ENCODE results near the gene SLC13A1.
A peak's percentile ranks its signal among the peaks of the same experiment; 100 is the strongest.

Gene SLC13A1

DNA sequence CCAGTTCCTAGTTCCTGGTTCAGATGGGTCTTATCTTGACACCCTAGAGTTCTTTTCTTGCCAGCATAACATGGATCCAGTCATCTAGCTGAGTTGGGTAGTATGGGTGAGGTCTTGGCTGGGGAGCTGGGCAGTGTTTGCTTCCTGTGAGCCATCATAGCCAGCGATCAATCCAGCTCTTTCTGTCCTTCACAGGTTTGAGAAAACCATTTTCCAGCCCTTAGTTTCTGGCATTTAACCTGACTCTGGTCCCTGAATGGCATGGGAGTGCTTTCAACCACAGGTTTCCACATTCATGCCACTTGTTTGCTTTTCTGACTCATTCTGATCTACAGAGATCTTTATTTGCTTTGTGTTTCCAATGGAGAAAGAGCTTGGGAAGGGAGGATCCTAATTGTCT is 8.6 kb downstream of the SLC13A1 start:
- no peak for DNase-seq

GRCh38 chr7:123190109-123190831 is 9.5 kb downstream of the SLC13A1 start:
- DNase-seq, result no peak

DNA sequence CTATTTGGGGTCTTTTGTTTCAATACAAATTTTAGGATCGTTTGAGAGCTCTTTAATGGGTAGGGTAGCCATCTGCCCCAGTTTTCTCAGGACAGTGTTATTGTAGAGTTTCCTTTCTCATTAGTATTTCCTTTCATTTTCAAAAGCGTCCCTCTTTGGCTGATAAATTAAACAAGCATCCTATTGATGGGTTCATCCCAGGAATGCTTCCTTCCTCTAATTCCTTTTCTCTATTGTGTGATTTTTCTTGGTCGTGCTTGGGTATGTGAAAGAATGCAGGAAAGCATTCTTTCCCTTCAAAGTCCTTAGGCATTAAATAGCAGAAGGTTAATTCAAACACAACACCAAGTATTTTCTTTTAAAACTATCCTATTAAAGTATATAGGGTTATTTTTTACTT is 14.0 kb downstream of the SLC13A1 start:
- DNase-seq, result no peak

- DNase-seq, result no peak
These were observed 15.5 kb downstream of the SLC13A1 start for GRCh38 chr7:123184271-123184670.

DNA sequence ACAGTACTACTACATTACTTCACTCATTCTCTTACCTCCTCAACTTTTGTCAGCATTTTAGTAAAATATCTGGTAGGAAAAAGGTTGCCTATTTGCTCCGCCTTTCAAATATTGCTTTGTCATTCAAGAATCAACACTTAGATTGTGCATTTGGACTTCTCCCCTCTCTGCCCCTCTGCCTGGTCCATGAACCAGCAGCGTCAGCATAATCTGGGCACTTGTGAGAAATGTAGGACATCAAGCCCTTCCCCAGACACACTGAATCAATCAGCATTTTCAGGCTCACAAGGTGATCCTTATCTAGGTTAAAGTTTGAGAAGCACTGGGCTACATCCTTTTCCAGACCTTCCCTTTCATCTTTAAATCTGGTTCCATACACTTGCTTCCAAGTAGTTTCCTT is 16.3 kb downstream of the SLC13A1 start:
- DNase-seq, result no peak

GRCh38 chr7:123177442-123177841 is 22.3 kb downstream of the SLC13A1 start:
- no peak for DNase-seq

- DNase-seq, result no peak
These were observed 29.2 kb downstream of the SLC13A1 start for GRCh38 chr7:123170333-123171246.

- no peak for DNase-seq
These were observed 30.7 kb downstream of the SLC13A1 start for GRCh38 chr7:123169065-123169464.

DNA sequence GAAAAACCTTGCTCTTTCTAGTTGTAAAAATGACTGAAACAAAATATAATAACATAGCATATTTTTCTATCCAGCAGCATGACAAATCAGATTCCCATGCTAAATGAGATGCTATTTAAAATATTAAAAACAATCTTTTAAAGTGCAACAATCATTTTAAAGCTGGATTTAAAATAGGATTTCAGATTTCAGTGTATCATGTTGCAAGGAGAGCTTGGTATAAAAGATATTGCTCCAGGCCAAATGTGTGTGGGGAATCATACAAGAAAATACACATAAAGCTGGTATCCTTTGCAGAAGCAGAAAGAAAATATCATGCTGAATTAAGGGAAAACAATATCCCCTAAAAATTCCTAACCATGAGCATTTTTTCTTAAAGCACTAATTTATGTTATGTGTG is 42.2 kb downstream of the SLC13A1 start:
- DNase-seq, result no peak

DNA sequence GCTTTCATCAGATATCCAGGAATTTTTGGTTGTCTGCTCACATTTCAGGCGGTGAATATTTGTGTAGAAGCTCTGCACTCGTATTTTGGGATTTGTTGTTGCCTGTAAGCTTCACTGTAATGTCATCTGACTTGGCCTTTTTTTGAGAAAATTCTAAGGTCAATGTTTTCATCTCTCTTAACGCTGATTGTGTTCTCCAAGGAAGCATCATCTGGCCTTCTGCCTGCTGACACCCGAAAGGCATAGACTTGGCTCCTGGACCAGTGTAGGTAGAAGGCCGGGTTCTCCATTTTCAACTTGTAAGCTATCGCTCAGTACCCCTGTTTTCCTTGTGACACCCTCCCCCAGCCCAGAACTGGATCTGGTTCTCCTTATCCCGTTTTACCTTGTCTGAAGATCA is 44.2 kb downstream of the SLC13A1 start:
- DNase-seq, result no peak

DNA sequence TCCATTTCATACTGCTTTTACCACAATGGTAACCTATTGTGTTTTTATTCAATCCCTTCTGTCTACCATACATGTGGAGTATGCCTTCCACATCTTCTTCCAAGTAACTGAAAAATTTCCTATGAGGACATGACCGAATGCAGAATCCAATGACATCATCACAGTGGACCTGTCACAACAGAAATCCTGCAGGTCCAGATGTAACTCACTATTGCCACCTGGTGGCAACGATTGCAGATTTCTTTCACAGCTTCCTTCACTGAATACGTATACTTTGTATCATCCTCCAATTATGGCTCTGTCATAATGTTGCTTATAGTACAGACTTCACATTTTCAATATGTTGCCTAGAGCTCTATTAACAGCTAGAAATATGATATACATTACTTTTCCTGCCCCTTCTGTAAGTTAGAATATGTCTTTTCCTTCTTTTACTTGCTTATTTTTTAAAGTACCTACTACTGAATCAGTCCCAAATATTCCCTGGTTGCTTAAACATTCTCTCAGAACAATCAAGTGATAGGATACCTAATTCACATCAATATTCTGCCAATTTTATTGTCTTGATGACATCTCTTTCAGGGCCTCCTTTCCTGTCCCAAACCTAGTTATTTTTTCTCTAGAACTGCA is 45.4 kb downstream of the SLC13A1 start:
- peak; percentile 47 for DNase-seq

- DNase-seq, result no peak
These were observed 48.3 kb downstream of the SLC13A1 start for GRCh38 chr7:123151443-123151842.

GRCh38 chr7:123148813-123149212 is 51.0 kb downstream of the SLC13A1 start:
- DNase-seq, result no peak

- DNase-seq, result no peak
These were observed 56.3 kb downstream of the SLC13A1 start for GRCh38 chr7:123143252-123144006.

DNA sequence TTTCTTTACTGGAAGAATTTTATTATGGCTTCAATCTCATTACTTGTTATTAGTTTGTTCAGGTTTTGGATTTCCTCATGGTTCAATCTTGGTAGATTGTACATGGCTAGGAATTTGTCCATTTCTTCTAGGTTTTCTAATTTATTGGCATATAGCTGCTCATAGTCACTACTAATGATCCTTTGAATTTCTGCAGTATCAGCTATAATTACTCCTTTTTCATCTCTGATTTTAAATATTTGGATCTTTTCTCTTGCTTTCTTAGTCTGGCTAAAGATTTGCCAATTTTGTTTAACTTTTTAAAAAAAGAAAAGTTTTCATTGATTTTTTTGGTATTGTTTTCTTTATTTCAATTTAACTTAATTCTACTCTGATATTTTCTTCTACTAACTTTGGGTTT is 59.2 kb downstream of the SLC13A1 start:
- no peak for DNase-seq

DNA sequence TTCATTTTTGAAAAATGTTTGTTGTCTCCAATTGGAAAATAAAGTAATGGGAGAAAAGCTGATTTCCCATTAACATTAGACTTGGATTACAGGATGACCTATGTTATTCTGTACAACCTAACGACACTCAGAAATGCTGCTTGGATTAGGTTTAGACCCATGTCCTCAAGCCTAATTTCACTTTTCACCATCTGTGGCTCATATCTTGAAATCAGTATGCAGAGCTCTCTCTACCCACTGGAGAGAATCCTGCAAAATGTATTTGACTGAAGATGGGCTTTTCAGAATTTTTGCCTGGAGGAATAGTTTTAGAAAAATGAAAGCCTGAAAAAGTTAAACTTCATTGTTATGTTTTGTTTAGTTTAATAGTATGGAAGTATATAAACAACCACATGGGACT is 63.8 kb downstream of the SLC13A1 start:
- DNase-seq, result no peak

DNA sequence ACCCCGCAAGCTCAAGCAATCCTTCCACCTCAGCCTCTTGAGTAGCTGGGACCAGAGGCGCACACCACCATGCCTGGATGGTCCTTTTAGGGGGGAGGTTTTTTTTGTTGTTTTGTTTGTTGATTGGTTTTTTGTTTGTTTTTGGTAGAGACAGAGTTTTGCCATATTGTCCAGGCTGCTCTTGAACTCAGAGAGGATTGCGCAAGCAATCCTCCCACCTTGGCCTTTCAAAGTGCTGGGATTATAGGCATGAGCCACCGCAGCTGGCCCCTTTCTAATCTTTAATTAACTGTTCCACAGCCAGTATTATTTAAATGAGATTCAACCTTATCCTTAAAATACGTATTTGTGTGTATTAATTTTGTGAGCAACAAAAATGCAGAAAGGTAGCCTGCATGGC is 65.8 kb downstream of the SLC13A1 start:
- DNase-seq, result no peak

DNA sequence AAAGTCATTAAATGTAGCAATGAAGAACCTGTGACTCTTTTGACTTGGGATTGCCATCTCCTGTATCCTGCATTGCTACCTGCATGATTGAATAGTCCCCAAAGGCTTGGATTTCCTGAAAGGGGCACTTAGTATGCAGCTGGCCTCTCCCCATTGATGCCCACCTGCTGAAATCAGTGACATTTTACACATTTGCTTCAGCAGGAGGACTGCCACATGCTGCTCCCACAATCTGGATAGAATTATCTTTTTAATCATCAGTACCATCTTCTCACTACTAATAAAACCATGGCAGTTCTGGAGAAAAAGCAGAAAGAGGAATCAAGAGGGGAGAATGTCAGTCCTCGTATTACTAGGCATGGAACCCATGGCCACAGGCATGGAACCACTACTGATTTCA is 67.8 kb downstream of the SLC13A1 start:
- no peak for DNase-seq

DNA sequence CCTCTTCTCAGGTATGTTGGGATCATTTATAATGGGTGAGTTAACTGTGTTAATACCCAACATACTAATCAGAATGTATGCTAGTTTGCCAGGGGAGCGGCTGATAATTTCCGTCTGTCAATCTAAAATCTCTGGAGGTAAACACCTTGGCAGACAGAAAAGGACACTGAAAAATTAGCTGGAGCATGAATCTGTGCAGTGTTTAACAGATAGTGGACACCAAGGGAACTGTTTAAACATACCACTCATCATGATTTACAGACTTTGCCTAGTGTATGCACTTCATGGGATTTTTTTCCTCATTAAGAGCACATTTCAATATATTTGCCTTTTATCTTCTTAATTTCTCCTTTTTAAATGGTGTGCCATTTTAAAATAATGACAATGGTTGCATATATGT is 68.2 kb downstream of the SLC13A1 start:
- DNase-seq, result no peak

GRCh38 chr7:123131140-123131539 is 68.6 kb downstream of the SLC13A1 start:
- DNase-seq, result no peak

- DNase-seq, result no peak
These were observed 73.1 kb downstream of the SLC13A1 start for GRCh38 chr7:123126691-123127090.

DNA sequence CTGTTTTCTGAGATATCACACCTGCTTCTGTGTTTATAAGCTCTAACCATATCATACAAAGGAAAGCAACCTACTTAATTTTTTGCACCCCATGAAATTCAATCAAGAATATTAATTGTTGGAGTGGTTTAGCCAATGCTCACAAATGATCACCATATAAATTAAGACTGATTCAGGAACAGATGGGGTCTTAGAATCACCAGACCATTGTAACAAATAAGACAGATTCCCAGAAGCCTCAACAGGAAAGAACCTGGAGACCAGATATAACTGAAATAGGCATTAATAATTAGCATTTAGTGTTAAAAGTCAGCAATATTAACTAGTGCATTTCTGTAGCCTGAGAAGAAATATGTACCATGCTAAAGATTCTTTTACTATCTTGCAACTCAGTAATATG is 73.6 kb downstream of the SLC13A1 start:
- DNase-seq, result no peak

DNA sequence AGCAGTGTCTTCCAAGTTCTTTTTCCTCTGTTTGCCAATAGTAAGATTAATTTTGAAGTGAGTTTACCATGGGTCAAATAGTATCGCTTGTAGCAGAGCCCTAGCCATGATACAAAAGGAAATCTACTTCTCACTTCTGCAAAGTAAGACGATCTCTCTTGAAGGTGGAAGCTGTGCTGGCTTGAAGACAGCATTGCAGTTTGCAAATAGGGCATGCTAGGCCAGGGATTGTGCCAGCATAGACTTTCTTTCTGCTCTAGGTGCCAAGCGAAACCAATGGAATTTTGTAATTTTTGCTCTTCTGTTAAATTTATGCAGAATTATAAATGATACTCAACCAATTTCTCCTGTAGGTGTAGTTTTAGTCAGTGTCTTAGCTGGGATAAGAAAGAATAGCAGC is 74.5 kb downstream of the SLC13A1 start:
- DNase-seq, result no peak

Data from NCI-H1436 treated with DMSO at 0.1 percent for 48 hours (cell line).